K562 (cell line): ENCODE measurements around the gene CSTF1. TPM values are rescaled to one million over a fixed set of nuclear protein-coding genes. Genes with fewer than 3 reads are reported as not detected.

Experiments used
- ATAC-seq: fragments of 200-7000 bp; cut with Tn5 transposase; 3 replicates; pipeline ENCODE4 v1.9.1; 2020; ENCODE audit warnings: moderate library complexity
- BruUV-seq: library from RNA; stranded (reverse); fragments of 400-500 nt; replicated peaks from 2 replicates; lab custom pipeline; 2021; lab: Mats Ljungman, UMichigan
- CTCF ChIA-PET: fragments of 300-600 bp; formaldehyde crosslinking; extraction: SDS; loops from one replicate; lab custom pipeline; 2021; ENCODE audit warnings: low intra/inter-chr PET ratio; lab: Yijun Ruan, JAX
- POLR2A ChIA-PET: fragments of 300-600, 350-650 bp; sonication (Branson Sonifier 250); formaldehyde crosslinking; extraction: SDS; loops from one replicate; lab custom pipeline; 2021; ENCODE audit warnings: antibody characterized with exemption, inconsistent platforms; lab: Yijun Ruan, JAX
- DNase-seq, 4 experiments: peaks; one replicate each; pipeline versions ENCODE4 v3.0.0 to v3.0.0-alpha.2; 2011 to 2018; ENCODE audit warnings: low spot score in 3 of 4, mixed read lengths in 3 of 4; ENCODE audit errors: extremely low read depth in 1 of 4
- FAIRE-seq: peaks from 2 replicates; lab custom pipeline; 2011; peaks lifted over from hg19 to GRCh38; lab: Jason Lieb, UNC
- H2AFZ ChIP-seq: 2 replicates; pipeline ENCODE4 v1.6.0; 2011; ENCODE audit warnings: low read depth, low read length, control low read depth, inconsistent platforms
- H3K27ac ChIP-seq: fragments of 200-600 bp; 3 replicates; pipeline ENCODE4 v1.8.0; 2011; ENCODE audit warnings: low read depth, mild to moderate bottlenecking, control low read depth, inconsistent platforms, low read length, moderate library complexity, mixed read lengths; ENCODE audit errors: extremely low read depth
- H3K27me3 ChIP-seq, 2 experiments: fragments of 300-600 bp in 1 of 2; 2 replicates in 1 of 2; 3 replicates in 1 of 2; pipeline versions ENCODE4 v1.6.0 to v1.8.0; 2011; ENCODE audit warnings: inconsistent platforms in 2 of 2, low read length in 2 of 2, mild to moderate bottlenecking in 1 of 2, mixed read lengths in 1 of 2, moderate library complexity in 1 of 2; ENCODE audit not compliant: control insufficient read depth in 2 of 2, insufficient read depth in 2 of 2
- H3K36me3 ChIP-seq: fragments of 300-600 bp; 3 replicates; pipeline ENCODE4 v1.8.0; 2011; ENCODE audit warnings: mild to moderate bottlenecking, low read length, inconsistent platforms; ENCODE audit not compliant: control insufficient read depth, insufficient read depth
- H3K4me1 ChIP-seq, 2 experiments: fragments of 200-600 bp in 1 of 2; replicated peaks in 1 of 2; 2 replicates in 1 of 2; 3 replicates in 1 of 2; pipeline versions ENCODE4 v1.5.1 to v1.8.0; 2011; ENCODE audit warnings: inconsistent platforms in 2 of 2, low read length in 2 of 2, mild to moderate bottlenecking in 1 of 2, mixed read lengths in 1 of 2, moderate library complexity in 1 of 2; ENCODE audit not compliant: control insufficient read depth in 2 of 2, insufficient read depth in 2 of 2
- H3K4me2 ChIP-seq: 2 replicates; pipeline ENCODE4 v1.6.1; 2011; ENCODE audit warnings: low read length, control low read depth, inconsistent platforms, mixed read lengths; ENCODE audit not compliant: insufficient read depth
- H3K4me3 ChIP-seq: fragments of 200-600 bp; sonication (generic), shearing (Covaris generic); 2 replicates; pipeline ENCODE4 v1.5.1; 2016; ENCODE audit warnings: control low read depth, inconsistent platforms
- H3K79me2 ChIP-seq: fragments of 200-600 bp; 3 replicates; pipeline ENCODE4 v1.8.0; 2011; ENCODE audit warnings: low read length, inconsistent platforms; ENCODE audit not compliant: control insufficient read depth, insufficient read depth
- H3K9ac ChIP-seq, 2 experiments: 2 replicates each; pipeline versions ENCODE4 v1.6.0 to v1.6.1; 2011; ENCODE audit warnings: low read depth in 2 of 2, low read length in 2 of 2, control low read depth in 1 of 2, inconsistent platforms in 1 of 2, mild to moderate bottlenecking in 1 of 2, mixed read lengths in 1 of 2; ENCODE audit not compliant: insufficient read depth in 1 of 2
- H3K9me1 ChIP-seq: one replicate; pipeline ENCODE4 v1.6.0; 2011; ENCODE audit warnings: inconsistent platforms, mild to moderate bottlenecking, low read length, moderate library complexity; ENCODE audit not compliant: control insufficient read depth, insufficient read depth
- H3K9me3 ChIP-seq: replicated peaks from 2 replicates; pipeline ENCODE4 v1.5.1; 2011; ENCODE audit warnings: low read depth, low read length, inconsistent platforms; ENCODE audit not compliant: control insufficient read depth, insufficient read depth
- H4K20me1 ChIP-seq: replicated peaks from 2 replicates; pipeline ENCODE4 v1.6.1; 2011; ENCODE audit warnings: low read length, inconsistent platforms, mixed read lengths; ENCODE audit not compliant: control insufficient read depth, insufficient read depth
- CBX3 ChIP-seq, 2 experiments: IDR thresholded peaks; 1 replicate in 1 of 2; 2 replicates in 1 of 2; pipeline ENCODE4 v1.6.1; 2012; ENCODE audit warnings: inconsistent platforms in 2 of 2, low read length in 2 of 2, borderline replicate concordance in 1 of 2, control low read depth in 1 of 2
- MYC ChIP-seq, 2 experiments: fragments of 250-450 bp in 1 of 2; sonication (Bioruptor Pico) in 1 of 2; IDR thresholded peaks; 2 replicates each; pipeline versions ENCODE4 v1.5.1 to v1.6.1; 2012 to 2021; ENCODE audit warnings: low read depth in 2 of 2, borderline replicate concordance in 1 of 2, improper control_type of control experiment in 1 of 2, low read length in 1 of 2, mild to moderate bottlenecking in 1 of 2, moderate library complexity in 1 of 2
- SETDB1 ChIP-seq: IDR thresholded peaks from one replicate; pipeline ENCODE4 v1.6.1; 2012; ENCODE audit warnings: low read length, control low read depth, inconsistent platforms
- SIN3B ChIP-seq: fragments of 450-650 bp; IDR thresholded peaks from 2 replicates; pipeline ENCODE4 v1.6.1; 2017; ENCODE audit warnings: low read depth, mild to moderate bottlenecking, moderate library complexity
- STAT5A ChIP-seq: IDR thresholded peaks from 2 replicates; pipeline ENCODE4 v1.6.1; 2012; ENCODE audit warnings: low read length, inconsistent platforms, borderline replicate concordance
- ZNF184 ChIP-seq: sonication (generic); formaldehyde crosslinking; IDR thresholded peaks from 2 replicates; pipeline ENCODE4 v1.5.0; 2020; ENCODE audit warnings: missing genetic modification reagents
- ZNF263 ChIP-seq: sonication (generic); formaldehyde crosslinking; IDR thresholded peaks from 2 replicates; pipeline ENCODE4 v1.8.0; 2022; ENCODE audit warnings: mild to moderate bottlenecking, missing genetic modification reagents, borderline replicate concordance
- WGBS: fragments of 100-300 bp; shearing (Covaris generic); methylation state at CpG from one replicate; pipeline ENCODE4 v1.1.6; 2016; ENCODE audit warnings: low coverage, mixed read lengths; ENCODE audit not compliant: insufficient coverage; ENCODE audit errors: missing lambda C conversion rate; 5-methylcytosine and 5-hydroxymethylcytosine counted together
- in situ Hi-C: fragments of 300-500 bp; cut with MboI; formaldehyde crosslinking; loops from 4 replicates; pipeline ENCODE4 v1.15.0; 2018; ENCODE audit warnings: inconsistent platforms, mixed read lengths
- intact Hi-C: fragments of 100-400 bp; cut with micrococcal nuclease; formaldehyde crosslinking; loops from 2 replicates; pipeline ENCODE4 v1.14.2; 2022
- polyA plus RNA-seq, 8 experiments: library from polyadenylated mRNA; depleted of rRNA in 4 of 8; stranded (reverse) in 5 of 8; unstranded in 3 of 8; fragments of >200 nt; fragmentation: Nextera tagmentation in 2 of 8; fragmentation: Illumina TruSeq in 1 of 8; extraction: Ambion mirVana in 2 of 8; extraction: Trizol in 1 of 8; gene quantifications; 2 replicates each; pipeline versions ENCODE4 v1.2.1 to v1.2.3, GENCODE V29; 2011 to 2014; ENCODE audit warnings: inconsistent platforms in 1 of 8, missing spikeins in 1 of 8
- total RNA-seq, 7 experiments: library from RNA; depleted of rRNA in 6 of 7; stranded (reverse); fragments of >200 nt in 6 of 7; fragmentation: Illumina TruSeq in 2 of 7; extraction: Trizol in 2 of 7; gene quantifications; 2 replicates each; pipeline versions ENCODE4 v1.2.1 to v1.2.3, GENCODE V29; 2011 to 2021; ENCODE audit warnings: low replicate concordance in 1 of 7

CSTF1 gene
- total and polyA plus RNA-seq, 9 of the 15 experiments (the other 6 are each of a cell fraction or from before 2014, with no cell fraction given), result 30.8 to 110 (median 53.4) TPM

DNA sequence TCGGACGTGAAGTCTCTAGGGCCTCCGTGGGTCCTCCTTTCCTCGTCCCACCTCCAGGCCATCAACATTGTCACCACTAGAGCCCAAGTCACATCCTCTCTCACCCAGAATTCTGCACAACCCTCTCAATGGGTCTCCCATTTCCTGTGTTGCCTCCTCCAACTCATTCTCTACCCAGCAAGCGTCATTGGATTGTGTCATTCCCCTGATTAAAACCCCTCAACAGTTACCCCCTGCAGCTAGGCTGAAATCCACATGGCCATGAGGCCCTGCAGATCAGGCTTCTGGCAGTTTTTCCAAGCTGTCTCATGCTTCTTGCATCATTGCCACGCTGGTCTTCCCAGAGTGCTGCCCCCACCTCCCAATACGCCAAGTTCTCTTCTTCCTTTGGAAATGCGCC, 46.5 kb upstream of the CSTF1 start:
- H4K20me1 ChIP-seq, result no peaks in the 10 kb centered on the region
- H3K4me2 ChIP-seq, result no peak overlapping the region
- ChIA-PET POLR2A (interaction anchor here (0.6 to 1.0 kb wide), 2 partner anchors 8 to 33 kb away, joined by 3 to 4 read pairs; no protein-coding TSS in a partner anchor), CTCF (no interaction called here)
- no peak overlapping the region for H3K27ac ChIP-seq
- peaks cover 0 to 6% of the 10 kb centered on the region in 2 experiments; a peak in 2 of 5 replicates for H3K4me1 ChIP-seq
- no peak overlapping the region for H2AFZ ChIP-seq
- in situ Hi-C loops (loop anchor here (10.0 kb wide), 2 partner anchors 91 to 1661 kb away; no protein-coding TSS in a partner anchor), intact Hi-C loops (loop anchor here (2.0 to 5.0 kb wide), 2 partner anchors 231 to 1697 kb away; no protein-coding TSS in a partner anchor)
- WGBS, result 0% methylated on average over 7 of the region's 8 CpGs
- ATAC-seq (no peak), DNase-seq (no peak), FAIRE-seq (no peak)
- H3K27me3 ChIP-seq, result peaks cover 4 to 27% of the 10 kb centered on the region in 2 experiments; a peak in 3 of 5 replicates
- H3K79me2 ChIP-seq, result no peaks in the 10 kb centered on the region
- no peak overlapping the region for H3K4me3 ChIP-seq
- no peaks in the 10 kb centered on the region for H3K9me1 ChIP-seq
- TF ChIP-seq SETDB1 (no peak), MYC (IDR thresholded peaks at IDR 0.05; ENCODE audit: low read depth, low read length) (no peak), MYC (CRISPR knock-in tag; IDR thresholded peaks at IDR 0.05; ENCODE audit: borderline replicate concordance, low read depth) (no peak), ZNF263 (CRISPR knock-in tag) (no peak), ZNF184 (CRISPR knock-in tag) (no peak), STAT5A (no peak), SIN3B (no peak), CBX3 (IDR thresholded peaks at IDR 0.05; ENCODE audit: borderline replicate concordance in 1 of 2, low read length in 2 of 2) (no peak)
- BruUV-seq, result no TSS peak
- no peaks in the 10 kb centered on the region for H3K36me3 ChIP-seq
- H3K9me3 ChIP-seq, result no peaks in the 10 kb centered on the region
- no peak overlapping the region for H3K9ac ChIP-seq
